GM21717 (cell line): ENCODE measurements around the gene IKBKE.

ENCODE experiments used
- ATAC-seq: cut with Tn5 transposase; IDR thresholded peaks from one replicate; pipeline ENCODE4 v1.9.1; 2021; ENCODE audit warnings: mild to moderate bottlenecking, moderate library complexity; ENCODE audit not compliant: unreplicated experiment

The IKBKE gene

GRCh38 chr1:206511362-206512057 is 41.2 kb downstream of the IKBKE start:
- ATAC-seq = no peak

- ATAC-seq = no peak
Measured at GRCh38 chr1:206512058-206512850, 42.0 kb downstream of the IKBKE start.

- ATAC-seq = no peak
Measured at GRCh38 chr1:206512851-206513180, 42.5 kb downstream of the IKBKE start.

- no peak for ATAC-seq
Measured at GRCh38 chr1:206513312-206514111, 43.2 kb downstream of the IKBKE start.

- no peak for ATAC-seq
Measured at GRCh38 chr1:206514813-206515387, 44.6 kb downstream of the IKBKE start.

GRCh38 chr1:206516728-206516990 is 46.4 kb downstream of the IKBKE start:
- ATAC-seq = no peak

GRCh38 chr1:206517784-206518183 is 47.5 kb downstream of the IKBKE start:
- no peak for ATAC-seq

- ATAC-seq = no peak
Measured at GRCh38 chr1:206518206-206518605, 47.9 kb downstream of the IKBKE start.

GRCh38 chr1:206518743-206519142 is 48.5 kb downstream of the IKBKE start:
- no peak for ATAC-seq

- ATAC-seq = no peak
Measured at GRCh38 chr1:206521127-206521526, 50.9 kb downstream of the IKBKE start.

GRCh38 chr1:206521694-206522402 is 51.6 kb downstream of the IKBKE start:
- ATAC-seq = no peak

- ATAC-seq = no peak
Measured at GRCh38 chr1:206524739-206525364, 54.6 kb downstream of the IKBKE start.

- no peak for ATAC-seq
Measured at GRCh38 chr1:206526064-206526911, 56.0 kb downstream of the IKBKE start.

GRCh38 chr1:206529425-206529824 is 59.1 kb downstream of the IKBKE start:
- ATAC-seq = no peak

- ATAC-seq = no peak
Measured at GRCh38 chr1:206532368-206532767, 62.1 kb downstream of the IKBKE start.

GRCh38 chr1:206534552-206534951 is 64.3 kb downstream of the IKBKE start:
- ATAC-seq = no peak

GRCh38 chr1:206535853-206536188 is 65.5 kb downstream of the IKBKE start:
- no peak for ATAC-seq

GRCh38 chr1:206537141-206537540 is 66.9 kb downstream of the IKBKE start:
- ATAC-seq = no peak

GRCh38 chr1:206538086-206538770 is 68.0 kb downstream of the IKBKE start:
- no peak for ATAC-seq
